22Rv1 (cell line): ENCODE data around the gene IGFBP5.
A peak's percentile ranks its signal among the peaks of the same experiment; 100 is the strongest.

Experiments used
- H3K27ac ChIP-seq: fragments of 450-650 bp; 2 replicates; pipeline ENCODE4 v1.5.1; 2017
- CTCF ChIP-seq: fragments of 450-650 bp; IDR thresholded peaks from 2 replicates; pipeline ENCODE4 v1.5.1; 2017; ENCODE audit warnings: mild to moderate bottlenecking
- ZFX ChIP-seq: fragments of 450-650 bp; IDR thresholded peaks from 2 replicates; pipeline ENCODE4 v1.6.1; 2017; ENCODE audit warnings: antibody characterized with exemption, borderline replicate concordance

IGFBP5 gene

GRCh38 chr2:216665242-216665641 is 30.1 kb downstream of the IGFBP5 start:
- TF ChIP-seq CTCF (no peak), ZFX (no peak)
- no peak overlapping the region for H3K27ac ChIP-seq

- TF ChIP-seq ZFX (no peak), CTCF (0 out of 2 replicates have a peak, but pooled peaks have one; percentile 10)
- H3K27ac ChIP-seq, result no peak overlapping the region
Measured at GRCh38 chr2:216664593-216665034, 30.7 kb downstream of the IGFBP5 start.

- no peak overlapping the region for H3K27ac ChIP-seq
- TF ChIP-seq ZFX (no peak), CTCF (no peak)
Measured at GRCh38 chr2:216663846-216664245, 31.5 kb downstream of the IGFBP5 start.

GRCh38 chr2:216663106-216663505 is 32.2 kb downstream of the IGFBP5 start:
- H3K27ac ChIP-seq, result no peak overlapping the region
- no peak for TF ChIP-seq CTCF
- no peak for TF ChIP-seq ZFX

- no peak for TF ChIP-seq CTCF
- TF ChIP-seq ZFX, result no peak
- H3K27ac ChIP-seq, result no peak overlapping the region
Measured at GRCh38 chr2:216661639-216662375, 33.5 kb downstream of the IGFBP5 start.

- H3K27ac ChIP-seq, result no peak overlapping the region
- TF ChIP-seq CTCF (no peak), ZFX (no peak)
Measured at GRCh38 chr2:216661051-216661450, 34.3 kb downstream of the IGFBP5 start.

- no peak overlapping the region for H3K27ac ChIP-seq
- TF ChIP-seq ZFX, result no peak
- no peak for TF ChIP-seq CTCF
Measured at GRCh38 chr2:216660496-216660895, 34.9 kb downstream of the IGFBP5 start.
